SH-SY5Y (cell line): ENCODE data around the gene PPT2.

Experiments used
- GATA2 ChIP-seq: IDR thresholded peaks from 2 replicates; pipeline ENCODE4 v1.6.1; 2011; ENCODE audit warnings: mild to moderate bottlenecking, low read depth, low read length
- GATA3 ChIP-seq: IDR thresholded peaks from 2 replicates; pipeline ENCODE4 v1.6.1; 2011; ENCODE audit warnings: low read depth, mild to moderate bottlenecking, low read length, moderate library complexity

Gene PPT2

GRCh38 chr6:32153564-32154513, at the start of gene PPT2:
PPT2 (plus strand) TSS chr6:32154141; CDS start chr6:32154595, 454 bp downstream.
- TF ChIP-seq GATA3 (no peak), GATA2 (no peak)

- no peak for TF ChIP-seq GATA3
- no peak for TF ChIP-seq GATA2
Observed at GRCh38 chr6:32105433-32105832, 48.5 kb upstream of the PPT2 start.

- TF ChIP-seq GATA3 (no peak), GATA2 (no peak)
Observed at GRCh38 chr6:32107406-32107805, 46.5 kb upstream of the PPT2 start.

GRCh38 chr6:32108094-32108627, 45.8 kb upstream of the PPT2 start:
- TF ChIP-seq GATA3 (no peak), GATA2 (no peak)

- TF ChIP-seq GATA3 (no peak), GATA2 (no peak)
Observed at GRCh38 chr6:32108727-32109113, 45.2 kb upstream of the PPT2 start.

GRCh38 chr6:32109114-32109764, 44.7 kb upstream of the PPT2 start, which contains the start of gene TNXB:
TNXB (minus strand) TSS chr6:32109338; CDS start chr6:32098198, 11,140 bp downstream.
- no peak for TF ChIP-seq GATA3
- TF ChIP-seq GATA2: no peak

GRCh38 chr6:32109765-32110160, 44.2 kb upstream of the PPT2 start:
- no peak for TF ChIP-seq GATA2
- TF ChIP-seq GATA3: no peak

- no peak for TF ChIP-seq GATA2
- no peak for TF ChIP-seq GATA3
Observed at GRCh38 chr6:32110632-32111031, 43.3 kb upstream of the PPT2 start.

GRCh38 chr6:32111424-32112066, 42.4 kb upstream of the PPT2 start:
- TF ChIP-seq GATA3 (no peak), GATA2 (no peak)

- TF ChIP-seq GATA3: no peak
- TF ChIP-seq GATA2: no peak
Observed at GRCh38 chr6:32112431-32112980, 41.4 kb upstream of the PPT2 start.

- TF ChIP-seq GATA3: no peak
- TF ChIP-seq GATA2: no peak
Observed at GRCh38 chr6:32113386-32114352, 40.3 kb upstream of the PPT2 start.

GRCh38 chr6:32114796-32115195, 39.1 kb upstream of the PPT2 start:
- TF ChIP-seq GATA3: no peak
- TF ChIP-seq GATA2: no peak

- TF ChIP-seq GATA3 (no peak), GATA2 (no peak)
Observed at GRCh38 chr6:32115623-32116022, 38.3 kb upstream of the PPT2 start.

- TF ChIP-seq GATA3: no peak
Observed at GRCh38 chr6:32116674-32117073, 37.3 kb upstream of the PPT2 start.
